Posterior cingulate gyrus (tissue), 11 donors: ENCODE data around the gene C14orf93.
"Not testable (repeated sequence)": the region's sequence is repeated elsewhere in the genome, so short reads cannot be mapped to it uniquely, and the experiment has no call there.

Experiments
- DNase-seq, 10 donors: peaks; one replicate each; pipeline versions ENCODE4 v3.0.0 to v3.0.0-alpha.2; 2020 to 2021; ENCODE audit warnings: mixed read lengths in 3 of 10
- intact Hi-C: fragments of 100-400 bp; cut with DNase I; formaldehyde crosslinking; loops from one replicate; pipeline ENCODE4 v1.15.1; 2023

C14orf93 gene

GRCh38 chr14:22978981-22979671 lies 30.8 kb downstream of the C14orf93 start:
- intact Hi-C loops: no loop called here
- no peak for DNase-seq

GRCh38 chr14:22978487-22978837 lies 31.5 kb downstream of the C14orf93 start:
- DNase-seq: no peak
- intact Hi-C loops: no loop called here

GRCh38 chr14:22977684-22978486 lies 32.1 kb downstream of the C14orf93 start:
- intact Hi-C loops: no loop called here
- no peak for DNase-seq

- DNase-seq: no peak
- intact Hi-C loops: no loop called here
Observed at GRCh38 chr14:22977434-22977683, 32.6 kb downstream of the C14orf93 start.

- no peak for DNase-seq
- intact Hi-C loops: no loop called here
Observed at GRCh38 chr14:22976620-22977433, 33.1 kb downstream of the C14orf93 start.

GRCh38 chr14:22974530-22975313 lies 35.2 kb downstream of the C14orf93 start:
- intact Hi-C loops: no loop called here
- no peak for DNase-seq

GRCh38 chr14:22973217-22974032 lies 36.5 kb downstream of the C14orf93 start:
- intact Hi-C loops: no loop called here
- DNase-seq: peak in 3 of 10 donors; percentile 14 to 45 (median 41)

GRCh38 chr14:22972313-22972930 lies 37.5 kb downstream of the C14orf93 start:
- intact Hi-C loops: no loop called here

GRCh38 chr14:22971152-22971551 lies 38.8 kb downstream of the C14orf93 start:
- no peak for DNase-seq
- intact Hi-C loops: no loop called here

More at GRCh38 chr14:22972313-22972930, 37.5 kb downstream of the C14orf93 start:
- DNase-seq: no peak

GRCh38 chr14:22966783-22967269 lies 43.1 kb downstream of the C14orf93 start:
- no peak for DNase-seq

GRCh38 chr14:22965916-22966782 lies 43.8 kb downstream of the C14orf93 start:
- intact Hi-C loops, DNase-seq: not testable (repeated sequence)

More at GRCh38 chr14:22966783-22967269, 43.1 kb downstream of the C14orf93 start:
- intact Hi-C loops: no loop called here

GRCh38 chr14:22962061-22962676 lies 47.8 kb downstream of the C14orf93 start:
- intact Hi-C loops: no loop called here
- DNase-seq: no peak

GRCh38 chr14:22955702-22956569 lies 54.0 kb downstream of the C14orf93 start:
- DNase-seq: no peak
- intact Hi-C loops: no loop called here

GRCh38 chr14:22952418-22952817 lies 57.5 kb downstream of the C14orf93 start:
- intact Hi-C loops: no loop called here
- DNase-seq: no peak

- DNase-seq, intact Hi-C loops: not testable (repeated sequence)
Observed at GRCh38 chr14:22951795-22952194, 58.1 kb downstream of the C14orf93 start.

- DNase-seq: no peak
- intact Hi-C loops: no loop called here
Observed at GRCh38 chr14:22945642-22946041, 64.3 kb downstream of the C14orf93 start.

- no peak for DNase-seq
- intact Hi-C loops: loop anchor here (10.0 kb wide), 1 partner anchor 45 kb away; the partner anchor contains the start of gene AJUBA
Observed at GRCh38 chr14:22939684-22940083, 70.3 kb downstream of the C14orf93 start.
